ENCODE results near the gene CREB3L4.

The CREB3L4 gene

GRCh38 chr1:153936011-153936802 is 31.5 kb upstream of the CREB3L4 start:
- H3K4me1 ChIP-seq (ENCODE audit: low read length) = no peaks in the 10 kb centered on the region
- H2AFZ ChIP-seq (ENCODE audit: low read depth, low read length) = no peak overlapping the region
- no peaks in the 10 kb centered on the region; the same call in none of the 2 replicates for H4K20me1 ChIP-seq (ENCODE audit: insufficient read depth, low read length)
- no peak overlapping the region for H3K4me2 ChIP-seq (ENCODE audit: low read length)
- H3K27ac ChIP-seq (ENCODE audit: low read length) = no peak overlapping the region
- H3K4me3 ChIP-seq (ENCODE audit: low read length) = no peak overlapping the region
- TF ChIP-seq CTCF (IDR thresholded peaks at IDR 0.05; ENCODE audit: low read depth, low read length) = no peak
- TF ChIP-seq EZH2phosphoT487 (IDR thresholded peaks at IDR 0.05; ENCODE audit: low read depth) = no peak
- no peaks in the 10 kb centered on the region for H3K9me3 ChIP-seq (ENCODE audit: insufficient read depth, low read length)
- peaks cover 80% of the 10 kb centered on the region for H3K36me3 ChIP-seq (replicated peaks; ENCODE audit: low read depth, low read length)
- H3K9ac ChIP-seq (ENCODE audit: low read length) = no peak overlapping the region
- H3K27me3 ChIP-seq (ENCODE audit: low read depth, low read length) = no peaks in the 10 kb centered on the region
- no peaks in the 10 kb centered on the region for H3K79me2 ChIP-seq (ENCODE audit: low read length)

GRCh38 chr1:153937331-153937730 is 30.4 kb upstream of the CREB3L4 start:
- no peaks in the 10 kb centered on the region for H3K4me1 ChIP-seq (ENCODE audit: low read length)
- H4K20me1 ChIP-seq (ENCODE audit: insufficient read depth, low read length) = no peaks in the 10 kb centered on the region; the same call in 1 of the 2 replicates
- TF ChIP-seq EZH2phosphoT487 (IDR thresholded peaks at IDR 0.05; ENCODE audit: low read depth) (no peak), CTCF (IDR thresholded peaks at IDR 0.05; ENCODE audit: low read depth, low read length) (no peak)
- H3K27me3 ChIP-seq (ENCODE audit: low read depth, low read length) = no peaks in the 10 kb centered on the region
- H3K9ac ChIP-seq (ENCODE audit: low read length) = no peak overlapping the region
- H2AFZ ChIP-seq (ENCODE audit: low read depth, low read length) = no peak overlapping the region
- peaks cover under 1% of the 10 kb centered on the region; the same call in 1 of the 2 replicates for H3K79me2 ChIP-seq (ENCODE audit: low read length)
- no peak overlapping the region for H3K4me3 ChIP-seq (ENCODE audit: low read length)
- H3K9me3 ChIP-seq (ENCODE audit: insufficient read depth, low read length) = no peaks in the 10 kb centered on the region
- peaks cover 85% of the 10 kb centered on the region for H3K36me3 ChIP-seq (replicated peaks; ENCODE audit: low read depth, low read length)
- H3K4me2 ChIP-seq (ENCODE audit: low read length) = no peak overlapping the region
- no peak overlapping the region for H3K27ac ChIP-seq (ENCODE audit: low read length)

- Histone ChIP-seq H3K27me3 (ENCODE audit: low read depth, low read length) (no peaks in the 10 kb centered on the region), H3K4me2 (ENCODE audit: low read length) (no peak overlapping the region), H3K4me1 (ENCODE audit: low read length) (peaks cover 3% of the 10 kb centered on the region), H4K20me1 (ENCODE audit: insufficient read depth, low read length) (no peaks in the 10 kb centered on the region; the same call in 1 of the 2 replicates), H3K9ac (ENCODE audit: low read length) (no peak overlapping the region), H3K4me3 (ENCODE audit: low read length) (no peak overlapping the region), H3K27ac (ENCODE audit: low read length) (no peak overlapping the region), H3K79me2 (ENCODE audit: low read length) (peaks cover 15% of the 10 kb centered on the region), H3K9me3 (ENCODE audit: insufficient read depth, low read length) (no peaks in the 10 kb centered on the region), H2AFZ (ENCODE audit: low read depth, low read length) (no peak overlapping the region), H3K36me3 (replicated peaks; ENCODE audit: low read depth, low read length) (peaks cover 82% of the 10 kb centered on the region)
- TF ChIP-seq EZH2phosphoT487 (IDR thresholded peaks at IDR 0.05; ENCODE audit: low read depth) (no peak), CTCF (IDR thresholded peaks at IDR 0.05; ENCODE audit: low read depth, low read length) (no peak)
Measured at GRCh38 chr1:153938996-153939395, 28.7 kb upstream of the CREB3L4 start.

- no peak overlapping the region for H3K9ac ChIP-seq (ENCODE audit: low read length)
- no peaks in the 10 kb centered on the region for H3K9me3 ChIP-seq (ENCODE audit: insufficient read depth, low read length)
- H3K36me3 ChIP-seq (replicated peaks; ENCODE audit: low read depth, low read length) = peaks cover 83% of the 10 kb centered on the region
- no peak overlapping the region for H2AFZ ChIP-seq (ENCODE audit: low read depth, low read length)
- no peaks in the 10 kb centered on the region; the same call in 1 of the 2 replicates for H4K20me1 ChIP-seq (ENCODE audit: insufficient read depth, low read length)
- TF ChIP-seq CTCF (IDR thresholded peaks at IDR 0.05; ENCODE audit: low read depth, low read length) = no peak
- H3K27ac ChIP-seq (ENCODE audit: low read length) = no peak overlapping the region
- no peak overlapping the region for H3K4me3 ChIP-seq (ENCODE audit: low read length)
- no peaks in the 10 kb centered on the region for H3K27me3 ChIP-seq (ENCODE audit: low read depth, low read length)
- peaks cover 20% of the 10 kb centered on the region for H3K79me2 ChIP-seq (ENCODE audit: low read length)
- H3K4me1 ChIP-seq (ENCODE audit: low read length) = peaks cover 7% of the 10 kb centered on the region
- no peak overlapping the region for H3K4me2 ChIP-seq (ENCODE audit: low read length)
Measured at GRCh38 chr1:153939476-153939875, 28.2 kb upstream of the CREB3L4 start.

Measured in OCI-LY3 (cell line).